HUDEP-2 (cell line): ENCODE measurements around the gene DLGAP1.

ENCODE experiments used
- DNase-seq, 76 experiments: peaks; one replicate each; lab custom pipeline; 2025; ENCODE audit not compliant: unreplicated experiment in 76 of 76; lab: John Stamatoyannopoulos, UW

DLGAP1 gene

GRCh38 chr18:3603421-3604234, 851.5 kb downstream of the DLGAP1 start:
- DNase-seq: peak in 21 of 76 experiments; percentile 1 to 87 (median 49)

- peak in 1 of 76 experiments; percentile 0 for DNase-seq
These were observed 853.9 kb downstream of the DLGAP1 start for GRCh38 chr18:3601106-3601755.

- DNase-seq: no peak
These were observed 855.2 kb downstream of the DLGAP1 start for GRCh38 chr18:3599861-3600260.

- peak in 47 of 76 experiments; percentile 1 to 84 (median 34) for DNase-seq
These were observed 855.9 kb downstream of the DLGAP1 start for GRCh38 chr18:3599195-3599594.

GRCh38 chr18:3598581-3598980, 856.5 kb downstream of the DLGAP1 start:
- DNase-seq: no peak

- no peak for DNase-seq
These were observed 857.4 kb downstream of the DLGAP1 start for GRCh38 chr18:3597409-3598357.

- DNase-seq: peak in 72 of 76 experiments; percentile 1 to 92 (median 58)
These were observed 858.3 kb downstream of the DLGAP1 start for GRCh38 chr18:3596637-3597384.

GRCh38 chr18:3596324-3596636, 858.8 kb downstream of the DLGAP1 start:
- no peak for DNase-seq

- DNase-seq: peak in 24 of 76 experiments; percentile 3 to 81 (median 27)
These were observed 859.5 kb downstream of the DLGAP1 start for GRCh38 chr18:3595369-3596273.

GRCh38 chr18:3594760-3595368, 860.2 kb downstream of the DLGAP1 start:
- DNase-seq: peak in 56 of 76 experiments; percentile 2 to 86 (median 38)

GRCh38 chr18:3593904-3594759, 861.0 kb downstream of the DLGAP1 start:
- DNase-seq: peak in 74 of 76 experiments; percentile 13 to 94 (median 60)

- peak in 16 of 76 experiments; percentile 10 to 88 (median 59) for DNase-seq
These were observed 861.7 kb downstream of the DLGAP1 start for GRCh38 chr18:3593381-3593903.

GRCh38 chr18:3592864-3593263, 862.2 kb downstream of the DLGAP1 start:
- no peak for DNase-seq

- DNase-seq: no peak
These were observed 864.9 kb downstream of the DLGAP1 start for GRCh38 chr18:3590096-3590630.

- DNase-seq: peak in 72 of 76 experiments; percentile 2 to 93 (median 59)
These were observed 869.2 kb downstream of the DLGAP1 start for GRCh38 chr18:3585656-3586509.

- peak in 3 of 76 experiments; percentile 18 to 34 (median 24) for DNase-seq
These were observed 870.1 kb downstream of the DLGAP1 start for GRCh38 chr18:3584897-3585460.
